Sigmoid colon (tissue), 7 donors: ENCODE results near the gene MRPS16. TPM values are rescaled to one million over a fixed set of nuclear protein-coding genes. Genes with fewer than 3 reads are reported as not detected.

ENCODE experiments used
- DNase-seq: peaks from one replicate; pipeline ENCODE4 v3.0.0-alpha.2; 2019
- H3K27ac ChIP-seq, 4 donors: fragments of 200-600 bp; sonication (generic); one replicate each; pipeline ENCODE4 v1.5.1; 2016 to 2019; ENCODE audit warnings: mild to moderate bottlenecking in 1 of 4
- H3K27me3 ChIP-seq, 3 donors: fragments of 200-600 bp; sonication (generic); one replicate each; pipeline ENCODE4 v1.5.1; 2019; ENCODE audit warnings: mild to moderate bottlenecking in 1 of 3
- H3K36me3 ChIP-seq, 4 donors: fragments of 200-600 bp; sonication (generic); one replicate each; pipeline ENCODE4 v1.5.1; 2016 to 2019
- H3K4me1 ChIP-seq, 4 donors: fragments of 200-600 bp; sonication (generic); one replicate each; pipeline ENCODE4 v1.5.1; 2017 to 2019
- H3K4me3 ChIP-seq, 4 donors: fragments of 200-600 bp; sonication (generic); one replicate each; pipeline ENCODE4 v1.5.1; 2017 to 2019; ENCODE audit warnings: mild to moderate bottlenecking in 2 of 4, moderate library complexity in 1 of 4
- H3K9me3 ChIP-seq, 4 donors: fragments of 200-600 bp in 3 of 4; sonication (generic) in 3 of 4; one replicate each; pipeline versions ENCODE4 v1.5.1 to v1.6.1; 2013 to 2019
- EP300 ChIP-seq, 4 donors: sonication (generic); formaldehyde crosslinking; IDR thresholded peaks; one replicate each; pipeline ENCODE4 v1.6.1; 2017; ENCODE audit warnings: antibody characterized with exemption in 4 of 4
- POLR2A ChIP-seq, 2 donors: fragments of 450-650 bp; IDR thresholded peaks; one replicate each; pipeline ENCODE4 v1.6.1; 2016; ENCODE audit warnings: antibody characterized with exemption in 2 of 2, mild to moderate bottlenecking in 2 of 2, moderate library complexity in 2 of 2
- POLR2AphosphoS5 ChIP-seq, 4 donors: sonication (generic); formaldehyde crosslinking; IDR thresholded peaks; one replicate each; pipeline ENCODE4 v1.6.1; 2017; ENCODE audit warnings: antibody characterized with exemption in 4 of 4
- WGBS, 2 donors: extraction: QIAGEN DNeasy Blood & Tissue Kit; methylation state at CpG; one replicate each; pipeline ENCODE4 v1.1.7; 2013; 5-methylcytosine and 5-hydroxymethylcytosine counted together
- intact Hi-C: fragments of 100-400 bp; cut with DNase I; formaldehyde crosslinking; loops from one replicate; pipeline ENCODE4 v1.15.1; 2023
- polyA plus RNA-seq, 3 donors: library from polyadenylated mRNA; stranded (reverse); fragments of 200-250 nt; gene quantifications; one replicate each; pipeline ENCODE4 v1.2.3, GENCODE V29; 2013
- total RNA-seq, 4 donors: library from RNA; depleted of rRNA; stranded (reverse); fragments of >200 nt; gene quantifications; one replicate each; pipeline ENCODE4 v1.1.0, GENCODE V29; 2016
- TF ChIP-seq, protein P1 (sequence below), 4 experiments: fragments of 450-650 bp in 3 of 4; fragments of 200-600 bp in 1 of 4; IDR thresholded peaks; one replicate each; pipeline ENCODE4 v1.5.1; 2016 to 2019; ENCODE audit warnings: antibody characterized with exemption in 4 of 4, mild to moderate bottlenecking in 3 of 4, moderate library complexity in 2 of 4
- donor health status: healthy with polysubstance abuse.
- donor health status: Bipolar disorder and iron deficiency.
- donor health status: healthy.

MRPS16 gene
- total and polyA plus RNA-seq, 7 donors: 29.2 to 101 (median 40.0) TPM

DNA sequence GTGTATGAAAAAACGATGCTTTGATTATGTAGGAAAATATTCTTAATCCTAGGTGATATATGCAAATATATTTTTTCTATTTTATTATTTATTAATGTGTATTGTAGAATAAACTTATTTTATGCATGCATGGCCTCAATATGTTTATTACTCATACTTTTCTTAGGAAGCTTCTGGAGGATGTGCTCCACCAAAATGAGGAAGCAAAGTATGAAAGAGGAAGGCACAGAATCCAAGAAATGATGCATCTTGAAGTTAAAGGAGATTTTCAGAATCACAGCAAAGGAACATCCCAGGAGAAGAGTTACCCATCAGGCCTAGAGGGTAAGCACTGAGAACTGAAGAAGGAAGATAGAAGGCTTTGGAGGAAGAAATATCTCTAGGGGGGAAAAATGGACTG, 35.0 kb upstream of the MRPS16 start:
- Histone ChIP-seq H3K9me3 (no peaks in the 10 kb centered on the region), H3K36me3 (peaks cover 0 to 7% (median 0%) of the 10 kb centered on the region in 4 donors), H3K4me1 (no peaks in the 10 kb centered on the region), H3K27me3 (no peaks in the 10 kb centered on the region), H3K4me3 (no peak overlapping the region), H3K27ac (no peak overlapping the region)
- WGBS, 2 donors: 82 to 90% methylated on average over 1 of the region's 1 CpG
- intact Hi-C loops: no loop called here
- DNase-seq: no peak
- TF ChIP-seq POLR2A (IDR thresholded peaks at IDR 0.05): no peak
- TF ChIP-seq, protein P1, sequence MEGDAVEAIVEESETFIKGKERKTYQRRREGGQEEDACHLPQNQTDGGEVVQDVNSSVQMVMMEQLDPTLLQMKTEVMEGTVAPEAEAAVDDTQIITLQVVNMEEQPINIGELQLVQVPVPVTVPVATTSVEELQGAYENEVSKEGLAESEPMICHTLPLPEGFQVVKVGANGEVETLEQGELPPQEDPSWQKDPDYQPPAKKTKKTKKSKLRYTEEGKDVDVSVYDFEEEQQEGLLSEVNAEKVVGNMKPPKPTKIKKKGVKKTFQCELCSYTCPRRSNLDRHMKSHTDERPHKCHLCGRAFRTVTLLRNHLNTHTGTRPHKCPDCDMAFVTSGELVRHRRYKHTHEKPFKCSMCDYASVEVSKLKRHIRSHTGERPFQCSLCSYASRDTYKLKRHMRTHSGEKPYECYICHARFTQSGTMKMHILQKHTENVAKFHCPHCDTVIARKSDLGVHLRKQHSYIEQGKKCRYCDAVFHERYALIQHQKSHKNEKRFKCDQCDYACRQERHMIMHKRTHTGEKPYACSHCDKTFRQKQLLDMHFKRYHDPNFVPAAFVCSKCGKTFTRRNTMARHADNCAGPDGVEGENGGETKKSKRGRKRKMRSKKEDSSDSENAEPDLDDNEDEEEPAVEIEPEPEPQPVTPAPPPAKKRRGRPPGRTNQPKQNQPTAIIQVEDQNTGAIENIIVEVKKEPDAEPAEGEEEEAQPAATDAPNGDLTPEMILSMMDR (IDR thresholded peaks at IDR 0.05): no peak
- TF ChIP-seq EP300 (IDR thresholded peaks at IDR 0.05): no peak
- no peak for TF ChIP-seq POLR2AphosphoS5 (IDR thresholded peaks at IDR 0.05)

DNA sequence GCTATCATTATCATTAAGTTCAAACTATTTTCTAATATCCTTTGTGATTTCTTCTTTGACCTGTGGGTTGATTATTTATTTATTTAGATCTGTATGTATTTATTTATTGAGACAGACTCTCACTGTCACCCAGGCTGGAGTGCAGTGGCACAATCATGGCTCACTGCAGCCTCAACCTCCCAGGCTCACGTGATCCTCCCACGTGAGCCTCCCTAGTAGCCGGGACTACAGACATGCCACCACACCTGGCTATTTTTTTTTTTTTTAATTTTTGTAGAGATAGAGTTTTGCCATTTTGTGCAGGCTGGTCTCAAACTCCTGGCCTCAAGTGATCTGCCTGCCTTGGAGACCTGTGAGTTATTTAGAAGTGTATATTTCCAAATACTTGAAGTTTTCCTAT, 28.7 kb upstream of the MRPS16 start:
- TF ChIP-seq, protein P1 (IDR thresholded peaks at IDR 0.05): no peak
- TF ChIP-seq POLR2A (IDR thresholded peaks at IDR 0.05): no peak
- no peak for TF ChIP-seq EP300 (IDR thresholded peaks at IDR 0.05)
- TF ChIP-seq POLR2AphosphoS5 (IDR thresholded peaks at IDR 0.05): no peak
- H3K36me3 ChIP-seq: no peaks in the 10 kb centered on the region
- H3K27me3 ChIP-seq: no peaks in the 10 kb centered on the region
- no peaks in the 10 kb centered on the region for H3K4me1 ChIP-seq
- WGBS, 2 donors: 89 to 90% methylated on average over 3 of the region's 3 CpGs
- intact Hi-C loops: no loop called here
- no peak overlapping the region for H3K4me3 ChIP-seq
- H3K27ac ChIP-seq: no peak overlapping the region
- DNase-seq: no peak
- H3K9me3 ChIP-seq: no peaks in the 10 kb centered on the region

DNA sequence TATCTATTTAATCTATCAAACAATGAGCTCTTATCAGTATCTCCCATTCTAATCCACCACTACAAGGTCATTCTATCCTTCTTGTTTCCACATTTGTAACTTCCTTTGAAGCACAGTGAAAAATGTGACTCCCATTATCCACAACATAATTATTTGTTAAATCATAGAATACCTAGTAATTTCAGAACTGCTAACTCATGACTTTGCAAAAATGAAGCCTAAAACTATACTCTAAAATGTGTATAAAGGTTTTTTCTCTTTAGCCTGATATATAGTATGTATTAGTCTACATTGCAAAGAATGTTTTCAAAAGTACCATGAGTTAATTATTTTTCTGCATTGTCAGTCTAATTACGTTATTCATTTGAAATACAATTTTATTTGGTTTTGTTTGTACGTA, 12.0 kb upstream of the MRPS16 start:
- no peaks in the 10 kb centered on the region for H3K36me3 ChIP-seq
- no peak overlapping the region for H3K4me3 ChIP-seq
- TF ChIP-seq POLR2A (IDR thresholded peaks at IDR 0.05) (no peak), POLR2AphosphoS5 (IDR thresholded peaks at IDR 0.05) (no peak), EP300 (IDR thresholded peaks at IDR 0.05) (no peak)
- TF ChIP-seq, protein P1 (IDR thresholded peaks at IDR 0.05): no peak
- H3K4me1 ChIP-seq: no peaks in the 10 kb centered on the region
- H3K27ac ChIP-seq: no peak overlapping the region
- intact Hi-C loops: no loop called here
- H3K27me3 ChIP-seq: no peaks in the 10 kb centered on the region
- whole genome bisulfite sequencing, 2 donors: 91 to 96% methylated on average over 2 of the region's 2 CpGs
- no peaks in the 10 kb centered on the region for H3K9me3 ChIP-seq
- DNase-seq: no peak

DNA sequence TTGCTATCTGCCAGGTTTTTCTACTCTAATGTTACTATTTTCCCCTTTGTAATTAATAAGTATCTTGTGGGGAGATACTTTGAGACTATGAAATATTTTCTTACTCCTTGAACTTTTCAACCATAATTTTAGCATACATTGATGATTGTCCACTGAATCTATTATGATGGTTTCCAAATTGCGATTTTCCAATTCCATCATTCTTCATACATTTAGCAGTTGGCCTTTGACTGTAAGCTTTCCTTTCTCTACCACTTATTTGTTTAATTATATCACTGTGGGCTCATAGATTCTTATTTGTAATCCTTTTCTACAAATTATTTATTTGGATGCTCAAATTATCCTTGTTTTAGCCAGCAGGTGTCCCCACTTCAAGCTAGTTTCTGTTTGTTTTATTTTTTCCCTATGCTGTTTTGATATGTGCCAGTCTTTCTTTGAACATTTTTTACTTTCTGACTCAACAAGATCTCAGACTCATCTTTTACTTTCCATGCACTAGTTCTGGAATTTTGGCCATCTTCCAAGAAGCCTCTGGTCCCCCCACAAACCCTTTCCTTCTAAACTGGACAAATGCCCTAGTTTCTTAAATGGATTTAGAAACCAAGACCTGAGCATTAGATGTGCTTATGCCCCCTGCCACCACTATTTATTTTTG, 11.4 kb upstream of the MRPS16 start:
- Histone ChIP-seq H3K36me3 (no peaks in the 10 kb centered on the region), H3K4me1 (no peaks in the 10 kb centered on the region), H3K27me3 (no peaks in the 10 kb centered on the region), H3K27ac (no peak overlapping the region), H3K9me3 (no peaks in the 10 kb centered on the region), H3K4me3 (no peak overlapping the region)
- TF ChIP-seq POLR2AphosphoS5 (IDR thresholded peaks at IDR 0.05) (no peak), EP300 (IDR thresholded peaks at IDR 0.05) (no peak), POLR2A (IDR thresholded peaks at IDR 0.05) (no peak)
- TF ChIP-seq, protein P1 (IDR thresholded peaks at IDR 0.05): no peak
- intact Hi-C loops: no loop called here
- 56 to 65% methylated on average over 1 of the region's 1 CpG for WGBS, 2 donors
- DNase-seq: no peak
